ENCODE results near the gene VAMP1.

Gene VAMP1

GRCh38 chr12:6465467-6466183 lies 4.9 kb downstream of the VAMP1 start:
- H3K4me1 ChIP-seq (ENCODE audit: insufficient read depth, low read length) = peaks cover 10% of the 10 kb centered on the region
- H3K36me3 ChIP-seq (ENCODE audit: insufficient read depth, low read length) = peaks cover 29% of the 10 kb centered on the region
- H3K9me3 ChIP-seq (ENCODE audit: low read length) = no peaks in the 10 kb centered on the region
- H3K27me3 ChIP-seq (ENCODE audit: insufficient read depth, low read length) = no peaks in the 10 kb centered on the region
- H3K4me3 ChIP-seq (ENCODE audit: low read length) = no peak overlapping the region
- H2AFZ ChIP-seq (ENCODE audit: low read depth, low read length) = no peak overlapping the region

- Histone ChIP-seq H3K4me3 (ENCODE audit: low read length) (no peak overlapping the region), H3K27me3 (ENCODE audit: insufficient read depth, low read length) (no peaks in the 10 kb centered on the region), H3K36me3 (ENCODE audit: insufficient read depth, low read length) (peaks cover 32% of the 10 kb centered on the region), H3K4me1 (ENCODE audit: insufficient read depth, low read length) (peaks cover 6% of the 10 kb centered on the region), H2AFZ (ENCODE audit: low read depth, low read length) (no peak overlapping the region), H3K9me3 (ENCODE audit: low read length) (no peaks in the 10 kb centered on the region)
Observed at GRCh38 chr12:6464531-6464930, 5.9 kb downstream of the VAMP1 start.

- Histone ChIP-seq H3K4me3 (ENCODE audit: low read length) (no peak overlapping the region), H2AFZ (ENCODE audit: low read depth, low read length) (no peak overlapping the region), H3K27me3 (ENCODE audit: insufficient read depth, low read length) (no peaks in the 10 kb centered on the region), H3K9me3 (ENCODE audit: low read length) (no peaks in the 10 kb centered on the region), H3K36me3 (ENCODE audit: insufficient read depth, low read length) (peaks cover 32% of the 10 kb centered on the region), H3K4me1 (ENCODE audit: insufficient read depth, low read length) (no peaks in the 10 kb centered on the region)
Observed at GRCh38 chr12:6463858-6464257, 6.6 kb downstream of the VAMP1 start.

- H3K27me3 ChIP-seq (ENCODE audit: insufficient read depth, low read length) = no peaks in the 10 kb centered on the region
- H3K4me1 ChIP-seq (ENCODE audit: insufficient read depth, low read length) = no peaks in the 10 kb centered on the region
- no peak overlapping the region for H3K4me3 ChIP-seq (ENCODE audit: low read length)
- H3K9me3 ChIP-seq (ENCODE audit: low read length) = no peaks in the 10 kb centered on the region
- H3K36me3 ChIP-seq (ENCODE audit: insufficient read depth, low read length) = peaks cover 32% of the 10 kb centered on the region
- no peak overlapping the region for H2AFZ ChIP-seq (ENCODE audit: low read depth, low read length)
Observed at GRCh38 chr12:6463216-6463615, 7.3 kb downstream of the VAMP1 start.

- Histone ChIP-seq H3K4me3 (ENCODE audit: low read length) (no peak overlapping the region), H3K36me3 (ENCODE audit: insufficient read depth, low read length) (peaks cover 32% of the 10 kb centered on the region), H2AFZ (ENCODE audit: low read depth, low read length) (no peak overlapping the region), H3K27me3 (ENCODE audit: insufficient read depth, low read length) (no peaks in the 10 kb centered on the region), H3K9me3 (ENCODE audit: low read length) (no peaks in the 10 kb centered on the region), H3K4me1 (ENCODE audit: insufficient read depth, low read length) (no peaks in the 10 kb centered on the region)
Observed at GRCh38 chr12:6462234-6462995, 8.1 kb downstream of the VAMP1 start.

GRCh38 chr12:6461401-6462233 lies 8.9 kb downstream of the VAMP1 start:
- Histone ChIP-seq H2AFZ (ENCODE audit: low read depth, low read length) (no peak overlapping the region), H3K9me3 (ENCODE audit: low read length) (no peaks in the 10 kb centered on the region), H3K4me3 (ENCODE audit: low read length) (no peak overlapping the region), H3K27me3 (ENCODE audit: insufficient read depth, low read length) (no peaks in the 10 kb centered on the region), H3K36me3 (ENCODE audit: insufficient read depth, low read length) (peaks cover 32% of the 10 kb centered on the region), H3K4me1 (ENCODE audit: insufficient read depth, low read length) (no peaks in the 10 kb centered on the region)

- no peak overlapping the region for H2AFZ ChIP-seq (ENCODE audit: low read depth, low read length)
- H3K36me3 ChIP-seq (ENCODE audit: insufficient read depth, low read length) = peaks cover 32% of the 10 kb centered on the region
- no peaks in the 10 kb centered on the region for H3K9me3 ChIP-seq (ENCODE audit: low read length)
- H3K4me3 ChIP-seq (ENCODE audit: low read length) = no peak overlapping the region
- H3K4me1 ChIP-seq (ENCODE audit: insufficient read depth, low read length) = no peaks in the 10 kb centered on the region
- no peaks in the 10 kb centered on the region for H3K27me3 ChIP-seq (ENCODE audit: insufficient read depth, low read length)
Observed at GRCh38 chr12:6460751-6461371, 9.6 kb downstream of the VAMP1 start.

- Histone ChIP-seq H3K4me3 (ENCODE audit: low read length) (no peak overlapping the region), H3K4me1 (ENCODE audit: insufficient read depth, low read length) (no peaks in the 10 kb centered on the region), H3K9me3 (ENCODE audit: low read length) (no peaks in the 10 kb centered on the region), H2AFZ (ENCODE audit: low read depth, low read length) (no peak overlapping the region), H3K27me3 (ENCODE audit: insufficient read depth, low read length) (no peaks in the 10 kb centered on the region), H3K36me3 (ENCODE audit: insufficient read depth, low read length) (peaks cover 22% of the 10 kb centered on the region)
Observed at GRCh38 chr12:6459004-6459337, 11.5 kb downstream of the VAMP1 start.

GRCh38 chr12:6458281-6459003 lies 12.0 kb downstream of the VAMP1 start:
- Histone ChIP-seq H3K4me1 (ENCODE audit: insufficient read depth, low read length) (no peaks in the 10 kb centered on the region), H3K4me3 (ENCODE audit: low read length) (no peak overlapping the region), H2AFZ (ENCODE audit: low read depth, low read length) (no peak overlapping the region), H3K27me3 (ENCODE audit: insufficient read depth, low read length) (no peaks in the 10 kb centered on the region), H3K9me3 (ENCODE audit: low read length) (no peaks in the 10 kb centered on the region), H3K36me3 (ENCODE audit: insufficient read depth, low read length) (peaks cover 21% of the 10 kb centered on the region)

GRCh38 chr12:6457220-6457945 lies 13.1 kb downstream of the VAMP1 start:
- Histone ChIP-seq H2AFZ (ENCODE audit: low read depth, low read length) (no peak overlapping the region), H3K27me3 (ENCODE audit: insufficient read depth, low read length) (no peaks in the 10 kb centered on the region), H3K36me3 (ENCODE audit: insufficient read depth, low read length) (peaks cover 18% of the 10 kb centered on the region), H3K4me1 (ENCODE audit: insufficient read depth, low read length) (peaks cover 4% of the 10 kb centered on the region), H3K9me3 (ENCODE audit: low read length) (no peaks in the 10 kb centered on the region), H3K4me3 (ENCODE audit: low read length) (no peak overlapping the region)

GRCh38 chr12:6452944-6453630 lies 17.4 kb downstream of the VAMP1 start:
- no peaks in the 10 kb centered on the region for H3K9me3 ChIP-seq (ENCODE audit: low read length)

More at GRCh38 chr12:6452944-6453630, 17.4 kb downstream of the VAMP1 start:
- Histone ChIP-seq H3K36me3 (ENCODE audit: insufficient read depth, low read length) (no peaks in the 10 kb centered on the region), H3K4me3 (ENCODE audit: low read length) (no peak overlapping the region), H3K27me3 (ENCODE audit: insufficient read depth, low read length) (no peaks in the 10 kb centered on the region), H3K4me1 (ENCODE audit: insufficient read depth, low read length) (peaks cover 23% of the 10 kb centered on the region), H2AFZ (ENCODE audit: low read depth, low read length) (no peak overlapping the region)

All from neuron (in vitro differentiated cells).